A673 (cell line): ENCODE data around the gene GBGT1. TPM values are rescaled to one million over a fixed set of nuclear protein-coding genes. Genes with fewer than 3 reads are reported as not detected.

ENCODE experiments used
- BruUV-seq: library from RNA; stranded (reverse); fragments of 400-500 nt; replicated peaks from 2 replicates; lab custom pipeline; 2021; lab: Mats Ljungman, UMichigan
- CTCF ChIA-PET: fragments of 300-600 bp; sonication (Branson Sonifier 250); formaldehyde crosslinking; loops from one replicate; lab custom pipeline; 2022; ENCODE audit warnings: antibody characterized with exemption; lab: Charles Lee
- POLR2A ChIA-PET: fragments of 300-600 bp; sonication (Branson Sonifier 250); formaldehyde crosslinking; loops from one replicate; lab custom pipeline; 2022; ENCODE audit warnings: antibody characterized with exemption; ENCODE audit not compliant: low non-redundant PET; lab: Charles Lee
- DNase-seq: peaks from one replicate; pipeline ENCODE4 v3.0.0-alpha.2; 2015; ENCODE audit warnings: low spot score
- H3K27ac ChIP-seq: fragments of 200-600 bp; sonication (generic); 2 replicates; pipeline ENCODE4 v1.5.1; 2016; ENCODE audit warnings: mixed run types, low read depth, mild to moderate bottlenecking, mixed read lengths, antibody characterized with exemption, low read length; ENCODE audit not compliant: poor library complexity, severe bottlenecking
- H3K27me3 ChIP-seq: fragments of 200-600 bp; sonication (generic); replicated peaks from 2 replicates; pipeline ENCODE4 v1.6.1; 2017; ENCODE audit warnings: mixed run types, low read depth, mild to moderate bottlenecking, mixed read lengths, antibody characterized with exemption, low read length; ENCODE audit not compliant: insufficient read depth, poor library complexity
- H3K36me3 ChIP-seq: fragments of 200-600 bp; sonication (generic); 2 replicates; pipeline ENCODE4 v1.6.1; 2016; ENCODE audit warnings: mixed run types, mild to moderate bottlenecking, mixed read lengths, antibody characterized with exemption, low read length; ENCODE audit not compliant: insufficient read depth, poor library complexity, severe bottlenecking
- H3K4me1 ChIP-seq: fragments of 200-600 bp; sonication (generic); 2 replicates; pipeline ENCODE4 v1.6.1; 2017; ENCODE audit warnings: mixed run types, mild to moderate bottlenecking, mixed read lengths, antibody characterized with exemption, low read length; ENCODE audit not compliant: insufficient read depth, poor library complexity, severe bottlenecking
- H3K4me3 ChIP-seq: fragments of 200-600 bp; sonication (generic); 2 replicates; pipeline ENCODE4 v1.5.1; 2016; ENCODE audit warnings: low read depth, mixed run types, mild to moderate bottlenecking, mixed read lengths, low read length; ENCODE audit not compliant: poor library complexity, severe bottlenecking
- H3K9me3 ChIP-seq: fragments of 200-600 bp; sonication (generic); 2 replicates; pipeline ENCODE4 v1.6.1; 2016; ENCODE audit warnings: mixed run types, low read depth, mild to moderate bottlenecking, mixed read lengths, antibody characterized with exemption, low read length; ENCODE audit not compliant: poor library complexity, severe bottlenecking
- CTCF ChIP-seq: fragments of 300-800, 200-600 bp; sonication (generic); conservative IDR thresholded peaks from 2 replicates; pipeline ENCODE4 v1.5.1; 2017; ENCODE audit warnings: low read depth, mild to moderate bottlenecking, antibody characterized with exemption, low read length, moderate library complexity, mixed read lengths
- EZH2 ChIP-seq: fragments of 200-600 bp; sonication (generic); IDR thresholded peaks from 2 replicates; pipeline ENCODE4 v1.6.1; 2017; ENCODE audit warnings: borderline replicate concordance, low read depth, mild to moderate bottlenecking, mixed read lengths, antibody characterized with exemption, low read length; ENCODE audit not compliant: poor library complexity, severe bottlenecking
- intact Hi-C: fragments of 100-400 bp; cut with micrococcal nuclease; formaldehyde crosslinking; loops from one replicate; pipeline ENCODE4 v1.10.0; 2022; ENCODE audit not compliant: unreplicated experiment
- total RNA-seq: library from RNA; stranded (reverse); gene quantifications from 2 replicates; pipeline ENCODE4 v1.2.3, GENCODE V29; 2021

GBGT1 gene
- total RNA-seq, 1 experiment from 2014 or later, result 1.8 TPM

GRCh38 chr9:133199648-133200321 lies 36.1 kb upstream of the GBGT1 start:
- CTCF ChIA-PET, result no interaction called here
- peaks cover 5% of the 10 kb centered on the region for H3K9me3 ChIP-seq
- no peaks in the 10 kb centered on the region for H3K4me1 ChIP-seq
- no peaks in the 10 kb centered on the region for H3K36me3 ChIP-seq
- no TSS peak for BruUV-seq
- H3K27me3 ChIP-seq, result peaks cover 38% of the 10 kb centered on the region
- no peak for TF ChIP-seq CTCF
- no peak for TF ChIP-seq EZH2
- no peak overlapping the region for H3K4me3 ChIP-seq
- POLR2A ChIA-PET, result no interaction called here
- intact Hi-C loops, result no loop called here
- no peak overlapping the region for H3K27ac ChIP-seq
- no peak for DNase-seq

GRCh38 chr9:133195029-133195428 lies 31.3 kb upstream of the GBGT1 start:
- ChIA-PET POLR2A (no interaction called here), CTCF (no interaction called here)
- intact Hi-C loops, result no loop called here
- no peaks in the 10 kb centered on the region for H3K36me3 ChIP-seq
- H3K4me3 ChIP-seq, result no peak overlapping the region
- DNase-seq, result no peak
- peaks cover 7% of the 10 kb centered on the region for H3K9me3 ChIP-seq
- no peaks in the 10 kb centered on the region for H3K4me1 ChIP-seq
- peaks cover 21% of the 10 kb centered on the region for H3K27me3 ChIP-seq
- no TSS peak for BruUV-seq
- TF ChIP-seq CTCF (no peak), EZH2 (no peak)
- no peak overlapping the region for H3K27ac ChIP-seq

DNA sequence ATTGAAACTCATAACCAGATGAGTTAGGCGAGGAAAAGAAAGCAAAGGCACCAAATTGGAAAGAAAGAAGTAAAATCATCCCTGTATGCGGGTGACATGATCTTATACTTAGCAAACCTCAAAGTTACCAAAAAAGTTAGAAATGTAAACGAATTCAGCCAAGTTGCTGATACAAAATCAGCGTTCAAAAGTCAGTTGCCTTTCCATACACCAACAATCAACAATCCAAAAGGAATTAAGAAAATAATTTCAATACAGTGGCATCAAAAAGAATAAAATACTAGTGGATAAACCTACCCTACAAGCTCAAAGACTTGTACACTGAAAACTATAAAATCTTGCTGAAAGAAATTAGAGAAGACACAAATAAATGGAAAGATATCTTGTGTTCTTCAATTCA lies 30.9 kb upstream of the GBGT1 start:
- ChIA-PET POLR2A (no interaction called here), CTCF (interaction anchor here (0.7 kb wide), 2 partner anchors 8 to 440 kb away, joined by 5 to 6 read pairs; no protein-coding TSS in a partner anchor)
- Histone ChIP-seq H3K4me1 (no peaks in the 10 kb centered on the region), H3K27me3 (peaks cover 21% of the 10 kb centered on the region), H3K4me3 (no peak overlapping the region), H3K9me3 (peaks cover 7% of the 10 kb centered on the region), H3K36me3 (no peaks in the 10 kb centered on the region), H3K27ac (no peak overlapping the region)
- intact Hi-C loops, result no loop called here
- no peak for TF ChIP-seq CTCF
- TF ChIP-seq EZH2, result no peak
- BruUV-seq, result no TSS peak
- no peak for DNase-seq
